ENCODE results near the gene ELF3. TPM values are rescaled to one million over a fixed set of nuclear protein-coding genes. Genes with fewer than 3 reads are reported as not detected.

ELF3 gene
- total RNA-seq, 4 donors from 2014 or later = 146 to 432 (median 253) TPM

DNA sequence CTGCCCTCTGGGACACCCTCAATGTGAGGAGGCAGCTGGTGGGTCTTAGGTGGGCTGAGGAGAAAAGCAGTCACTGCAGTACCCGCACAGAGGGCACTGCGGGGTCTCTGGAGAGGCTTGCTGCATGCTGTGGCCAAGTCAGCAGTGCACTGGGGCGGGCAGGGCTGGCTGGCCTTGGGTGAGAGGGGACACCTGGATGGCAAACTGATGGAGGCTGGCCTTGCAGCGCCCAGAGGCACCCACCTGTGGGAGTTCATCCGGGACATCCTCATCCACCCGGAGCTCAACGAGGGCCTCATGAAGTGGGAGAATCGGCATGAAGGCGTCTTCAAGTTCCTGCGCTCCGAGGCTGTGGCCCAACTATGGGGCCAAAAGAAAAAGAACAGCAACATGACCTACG, 3.2 kb downstream of the ELF3 start:
- H3K27ac ChIP-seq = peak overlapping the region; percentile 53 to 94 (median 90)

GRCh38 chr1:202014060-202014459, 3.7 kb downstream of the ELF3 start:
- intact Hi-C loops (cut with DNase I) = no loop called here
- Histone ChIP-seq H3K4me3 (peak overlapping the region in 3 of 4 donors; percentile 59 to 63 (median 61)), H3K36me3 (peaks cover 0 to 52% (median 14%) of the 10 kb centered on the region in 3 donors), H3K27ac (peak overlapping the region; percentile 53 to 94 (median 90)), H3K9me3 (no peaks in the 10 kb centered on the region), H3K4me1 (peaks cover 23 to 91% (median 24%) of the 10 kb centered on the region in 3 donors), H3K27me3 (peaks cover 0 to 9% (median 0%) of the 10 kb centered on the region in 4 donors)
- WGBS, 2 donors = 80 to 96% methylated on average over 5 to 6 of the region's 6 CpGs
- no peak for TF ChIP-seq POLR2A (IDR thresholded peaks at IDR 0.05)
- TF ChIP-seq, protein P1, sequence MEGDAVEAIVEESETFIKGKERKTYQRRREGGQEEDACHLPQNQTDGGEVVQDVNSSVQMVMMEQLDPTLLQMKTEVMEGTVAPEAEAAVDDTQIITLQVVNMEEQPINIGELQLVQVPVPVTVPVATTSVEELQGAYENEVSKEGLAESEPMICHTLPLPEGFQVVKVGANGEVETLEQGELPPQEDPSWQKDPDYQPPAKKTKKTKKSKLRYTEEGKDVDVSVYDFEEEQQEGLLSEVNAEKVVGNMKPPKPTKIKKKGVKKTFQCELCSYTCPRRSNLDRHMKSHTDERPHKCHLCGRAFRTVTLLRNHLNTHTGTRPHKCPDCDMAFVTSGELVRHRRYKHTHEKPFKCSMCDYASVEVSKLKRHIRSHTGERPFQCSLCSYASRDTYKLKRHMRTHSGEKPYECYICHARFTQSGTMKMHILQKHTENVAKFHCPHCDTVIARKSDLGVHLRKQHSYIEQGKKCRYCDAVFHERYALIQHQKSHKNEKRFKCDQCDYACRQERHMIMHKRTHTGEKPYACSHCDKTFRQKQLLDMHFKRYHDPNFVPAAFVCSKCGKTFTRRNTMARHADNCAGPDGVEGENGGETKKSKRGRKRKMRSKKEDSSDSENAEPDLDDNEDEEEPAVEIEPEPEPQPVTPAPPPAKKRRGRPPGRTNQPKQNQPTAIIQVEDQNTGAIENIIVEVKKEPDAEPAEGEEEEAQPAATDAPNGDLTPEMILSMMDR (IDR thresholded peaks at IDR 0.05) = no peak
- no peak for DNase-seq

More for the DNA sequence above, 3.2 kb downstream of the ELF3 start:
- Histone ChIP-seq H3K4me1 (peaks cover 23 to 91% (median 26%) of the 10 kb centered on the region in 3 donors), H3K27me3 (peaks cover 0 to 9% (median 0%) of the 10 kb centered on the region in 4 donors), H3K36me3 (peaks cover 0 to 52% (median 14%) of the 10 kb centered on the region in 3 donors), H3K9me3 (no peaks in the 10 kb centered on the region), H3K4me3 (peak overlapping the region; percentile 47 to 63 (median 60))
- TF ChIP-seq, protein P1 (IDR thresholded peaks at IDR 0.05) = no peak
- TF ChIP-seq POLR2A (IDR thresholded peaks at IDR 0.05) = no peak
- intact Hi-C loops (cut with DNase I) = no loop called here
- 80 to 90% methylated on average over 1 to 6 of the region's 12 CpGs for WGBS, 2 donors
- DNase-seq = no peak

DNA sequence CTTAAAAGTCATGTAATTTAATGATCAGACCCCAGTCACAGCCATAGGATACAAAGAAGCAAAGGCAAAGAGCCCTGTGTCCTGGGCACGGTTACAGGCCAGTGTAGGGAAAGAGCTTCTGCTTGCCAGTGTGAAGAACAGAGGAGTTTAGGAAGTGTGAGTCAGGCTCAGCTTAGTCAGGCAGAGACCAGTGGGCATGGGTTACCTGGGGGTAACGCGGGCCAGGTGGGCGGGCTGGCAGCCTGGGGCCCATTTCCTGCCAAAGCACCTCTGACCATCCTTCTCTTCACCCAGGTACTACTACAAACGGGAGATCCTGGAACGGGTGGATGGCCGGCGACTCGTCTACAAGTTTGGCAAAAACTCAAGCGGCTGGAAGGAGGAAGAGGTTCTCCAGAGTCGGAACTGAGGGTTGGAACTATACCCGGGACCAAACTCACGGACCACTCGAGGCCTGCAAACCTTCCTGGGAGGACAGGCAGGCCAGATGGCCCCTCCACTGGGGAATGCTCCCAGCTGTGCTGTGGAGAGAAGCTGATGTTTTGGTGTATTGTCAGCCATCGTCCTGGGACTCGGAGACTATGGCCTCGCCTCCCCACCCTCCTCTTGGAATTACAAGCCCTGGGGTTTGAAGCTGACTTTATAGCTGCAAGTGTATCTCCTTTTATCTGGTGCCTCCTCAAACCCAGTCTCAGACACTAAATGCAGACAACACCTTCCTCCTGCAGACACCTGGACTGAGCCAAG, 4.7 kb downstream of the ELF3 start:
- WGBS, 2 donors = 65 to 72% methylated on average over 11 to 14 of the region's 17 CpGs
- peaks cover 0 to 52% (median 14%) of the 10 kb centered on the region in 3 donors for H3K36me3 ChIP-seq
- peaks cover 0 to 9% (median 0%) of the 10 kb centered on the region in 4 donors for H3K27me3 ChIP-seq
- no peaks in the 10 kb centered on the region for H3K9me3 ChIP-seq
- peaks cover 16 to 89% (median 19%) of the 10 kb centered on the region in 3 donors for H3K4me1 ChIP-seq
- TF ChIP-seq, protein P1 (IDR thresholded peaks at IDR 0.05) = no peak
- no peak for TF ChIP-seq POLR2A (IDR thresholded peaks at IDR 0.05)
- peak overlapping the region in 2 of 4 donors; percentile 61 to 63 for H3K4me3 ChIP-seq
- intact Hi-C loops (cut with DNase I) = no loop called here
- DNase-seq = no peak
- peak overlapping the region; percentile 52 to 94 (median 76) for H3K27ac ChIP-seq

- WGBS, 2 donors = 73 to 77% methylated on average over 2 to 3 of the region's 3 CpGs
- DNase-seq = no peak
- TF ChIP-seq POLR2A (IDR thresholded peaks at IDR 0.05) = no peak
- TF ChIP-seq, protein P1 (IDR thresholded peaks at IDR 0.05) = no peak
- intact Hi-C loops (cut with DNase I) = no loop called here
- Histone ChIP-seq H3K9me3 (no peaks in the 10 kb centered on the region), H3K4me1 (peaks cover 15 to 88% (median 19%) of the 10 kb centered on the region in 3 donors), H3K4me3 (peak overlapping the region in 2 of 4 donors; percentile 61 to 63), H3K27me3 (peaks cover 0 to 9% (median 0%) of the 10 kb centered on the region in 4 donors), H3K36me3 (peaks cover 0 to 52% (median 14%) of the 10 kb centered on the region in 3 donors), H3K27ac (peak overlapping the region; percentile 52 to 94 (median 76))
These were observed 5.2 kb downstream of the ELF3 start for GRCh38 chr1:202015662-202015937.

Data from esophagus squamous epithelium (tissue), 5 donors.